Endothelial cell of umbilical vein (primary cell): ENCODE data around the gene KCNMA1.

Experiments used
- CTCF ChIP-seq, 2 donors: IDR thresholded peaks; 1 replicate in 1 of 2; 2 replicates in 1 of 2; pipeline ENCODE4 v1.5.1; 2011; ENCODE audit warnings: low read length in 2 of 2, mild to moderate bottlenecking in 2 of 2, moderate library complexity in 2 of 2, control low read depth in 1 of 2, inconsistent platforms in 1 of 2, low read depth in 1 of 2; ENCODE audit not compliant: insufficient read depth in 1 of 2; ENCODE audit errors: extremely low read depth in 1 of 2
- EZH2 ChIP-seq: IDR thresholded peaks from 2 replicates; pipeline ENCODE4 v1.6.1; 2012; ENCODE audit warnings: borderline replicate concordance, low read depth, mild to moderate bottlenecking, moderate library complexity, low read length, inconsistent platforms; ENCODE audit not compliant: severe bottlenecking
- FOS ChIP-seq: IDR thresholded peaks from 2 replicates; pipeline ENCODE4 v1.6.1; 2011; ENCODE audit warnings: mild to moderate bottlenecking, low read length, moderate library complexity, borderline replicate concordance; ENCODE audit not compliant: insufficient read depth
- JUN ChIP-seq: IDR thresholded peaks from 2 replicates; pipeline ENCODE4 v1.6.1; 2011; ENCODE audit warnings: borderline replicate concordance, low read depth; ENCODE audit not compliant: insufficient read length, insufficient read depth
- MAX ChIP-seq: IDR thresholded peaks from 2 replicates; pipeline ENCODE4 v1.6.1; 2011; ENCODE audit not compliant: insufficient read depth, insufficient read length
- MYC ChIP-seq: IDR thresholded peaks from one replicate; pipeline ENCODE4 v1.6.1; 2011; ENCODE audit warnings: mild to moderate bottlenecking, low read depth, low read length
- POLR2A ChIP-seq: IDR thresholded peaks from 2 replicates; pipeline ENCODE4 v1.6.1; 2012; ENCODE audit warnings: low read depth, mild to moderate bottlenecking, control low read depth, low read length
- POLR2AphosphoS5 ChIP-seq: IDR thresholded peaks from 2 replicates; pipeline ENCODE4 v1.6.1; 2012; ENCODE audit warnings: low read depth, mild to moderate bottlenecking, control low read depth, low read length, moderate library complexity; ENCODE audit not compliant: insufficient read depth

GRCh38 chr10:77582710-77583115 lies 54.9 kb downstream of the KCNMA1 start:
- TF ChIP-seq FOS (peak; percentile 25), CTCF (IDR thresholded peaks at IDR 0.05; ENCODE audit: extremely low read depth in 1 of 2, insufficient read depth in 1 of 2, low read depth in 1 of 2, low read length in 2 of 2) (no peak), JUN (no peak), POLR2A (no peak), EZH2 (no peak), POLR2AphosphoS5 (no peak), MAX (no peak), MYC (no peak)
